Uterus (tissue), 4 donors: ENCODE results near the gene SNRPE. TPM values are rescaled to one million over a fixed set of nuclear protein-coding genes. Genes with fewer than 3 reads are reported as not detected.

Experiments
- DNase-seq, 2 donors: peaks; one replicate each; pipeline ENCODE4 v3.0.0-alpha.2; 2019 to 2020
- H3K27ac ChIP-seq, 2 donors: fragments of 200-600 bp; sonication (generic); 1 replicate in 1 of 2; 2 replicates in 1 of 2; pipeline ENCODE4 v1.5.1; 2016 to 2018
- H3K27me3 ChIP-seq, 2 donors: fragments of 200-600 bp; sonication (generic); one replicate each; pipeline ENCODE4 v1.5.1; 2018 to 2019; ENCODE audit warnings: control low read depth in 1 of 2
- H3K36me3 ChIP-seq, 2 donors: fragments of 200-600 bp; sonication (generic); one replicate each; pipeline ENCODE4 v1.5.1; 2019; ENCODE audit warnings: control low read depth in 1 of 2
- H3K4me1 ChIP-seq, 2 donors: fragments of 200-600 bp; sonication (generic); one replicate each; pipeline ENCODE4 v1.5.1; 2018 to 2019; ENCODE audit warnings: control low read depth in 1 of 2
- H3K4me3 ChIP-seq, 2 donors: fragments of 200-600 bp; sonication (generic); 1 replicate in 1 of 2; 2 replicates in 1 of 2; pipeline ENCODE4 v1.5.1; 2018 to 2019; ENCODE audit warnings: mild to moderate bottlenecking in 1 of 2
- H3K9me3 ChIP-seq, 2 donors: fragments of 200-600 bp; sonication (generic); one replicate each; pipeline ENCODE4 v1.5.1; 2019; ENCODE audit warnings: control low read depth in 1 of 2
- POLR2A ChIP-seq, 2 donors: fragments of 450-650 bp; IDR thresholded peaks; one replicate each; pipeline ENCODE4 v1.6.1; 2016; ENCODE audit warnings: antibody characterized with exemption in 2 of 2, mild to moderate bottlenecking in 1 of 2, moderate library complexity in 1 of 2
- intact Hi-C: fragments of 100-400 bp; cut with DNase I; formaldehyde crosslinking; loops from one replicate; pipeline ENCODE4 v1.15.1; 2023; ENCODE audit warnings: low total_unique reads
- total RNA-seq, 4 donors: library from RNA; depleted of rRNA in 3 of 4; stranded (reverse); fragments of >200 nt in 3 of 4; gene quantifications; one replicate each; pipeline versions ENCODE4 v1.1.0 to v1.2.4, GENCODE V29; 2014 to 2023
- TF ChIP-seq, protein P1 (sequence below), 4 experiments: fragments of 200-600 bp in 2 of 4; fragments of 450-650 bp in 2 of 4; sonication (generic) in 2 of 4; IDR thresholded peaks; one replicate each; pipeline ENCODE4 v1.5.1; 2016 to 2019; ENCODE audit warnings: antibody characterized with exemption in 4 of 4, mild to moderate bottlenecking in 2 of 4, moderate library complexity in 1 of 4
- donor health status: DM: yes; HTN: yes; CAD: no.

The SNRPE gene
- total RNA-seq, result 100 to 1,000 TPM in 3 of 4 donors, 10 to 100 TPM in 1; 32.5 to 105 (median 103) TPM

GRCh38 chr1:203861379-203862184 is at the start of gene SNRPE:
Gene SNRPE, plus strand, starts transcription at chr1:203861599. Its CDS starts 61 bp downstream, at chr1:203861660.
- Histone ChIP-seq H3K4me3 (peak within 1 kb of the TSS; percentile 71 to 90), H3K4me1 (no peaks in the 10 kb centered on the region), H3K36me3 (no peaks in the 10 kb centered on the region), H3K9me3 (no peaks in the 10 kb centered on the region), H3K27me3 (no peaks in the 10 kb centered on the region), H3K27ac (peak within 1 kb of the TSS; percentile 71 to 72)
- intact Hi-C loops, result loop anchor here (2.0 kb wide), 1 partner anchor 267 kb away; no protein-coding TSS in a partner anchor
- peak; percentile 26 to 66 for TF ChIP-seq POLR2A (IDR thresholded peaks at IDR 0.05)
- TF ChIP-seq, protein P1, sequence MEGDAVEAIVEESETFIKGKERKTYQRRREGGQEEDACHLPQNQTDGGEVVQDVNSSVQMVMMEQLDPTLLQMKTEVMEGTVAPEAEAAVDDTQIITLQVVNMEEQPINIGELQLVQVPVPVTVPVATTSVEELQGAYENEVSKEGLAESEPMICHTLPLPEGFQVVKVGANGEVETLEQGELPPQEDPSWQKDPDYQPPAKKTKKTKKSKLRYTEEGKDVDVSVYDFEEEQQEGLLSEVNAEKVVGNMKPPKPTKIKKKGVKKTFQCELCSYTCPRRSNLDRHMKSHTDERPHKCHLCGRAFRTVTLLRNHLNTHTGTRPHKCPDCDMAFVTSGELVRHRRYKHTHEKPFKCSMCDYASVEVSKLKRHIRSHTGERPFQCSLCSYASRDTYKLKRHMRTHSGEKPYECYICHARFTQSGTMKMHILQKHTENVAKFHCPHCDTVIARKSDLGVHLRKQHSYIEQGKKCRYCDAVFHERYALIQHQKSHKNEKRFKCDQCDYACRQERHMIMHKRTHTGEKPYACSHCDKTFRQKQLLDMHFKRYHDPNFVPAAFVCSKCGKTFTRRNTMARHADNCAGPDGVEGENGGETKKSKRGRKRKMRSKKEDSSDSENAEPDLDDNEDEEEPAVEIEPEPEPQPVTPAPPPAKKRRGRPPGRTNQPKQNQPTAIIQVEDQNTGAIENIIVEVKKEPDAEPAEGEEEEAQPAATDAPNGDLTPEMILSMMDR (IDR thresholded peaks at IDR 0.05), result peak; percentile 91 to 99 (median 98)
- DNase-seq, result peak; percentile 96

- Histone ChIP-seq H3K27ac (no peak overlapping the region), H3K27me3 (no peaks in the 10 kb centered on the region), H3K4me3 (no peak overlapping the region), H3K9me3 (no peaks in the 10 kb centered on the region), H3K36me3 (no peaks in the 10 kb centered on the region), H3K4me1 (no peaks in the 10 kb centered on the region)
- no peak for DNase-seq
- no peak for TF ChIP-seq POLR2A (IDR thresholded peaks at IDR 0.05)
- TF ChIP-seq, protein P1 (IDR thresholded peaks at IDR 0.05), result no peak
- intact Hi-C loops, result no loop called here
These were observed 47.6 kb upstream of the SNRPE start for GRCh38 chr1:203813581-203814341.

GRCh38 chr1:203818399-203818798 is 43.0 kb upstream of the SNRPE start:
- Histone ChIP-seq H3K9me3 (no peaks in the 10 kb centered on the region), H3K4me3 (no peak overlapping the region), H3K27ac (no peak overlapping the region), H3K27me3 (no peaks in the 10 kb centered on the region), H3K4me1 (no peaks in the 10 kb centered on the region), H3K36me3 (no peaks in the 10 kb centered on the region)
- intact Hi-C loops, result no loop called here
- no peak for DNase-seq
- TF ChIP-seq, protein P1 (IDR thresholded peaks at IDR 0.05), result no peak
- TF ChIP-seq POLR2A (IDR thresholded peaks at IDR 0.05), result no peak

GRCh38 chr1:203823306-203823705 is 38.1 kb upstream of the SNRPE start:
- TF ChIP-seq POLR2A (IDR thresholded peaks at IDR 0.05), result no peak
- TF ChIP-seq, protein P1 (IDR thresholded peaks at IDR 0.05), result no peak
- Histone ChIP-seq H3K36me3 (no peaks in the 10 kb centered on the region), H3K27ac (no peak overlapping the region), H3K27me3 (no peaks in the 10 kb centered on the region), H3K4me1 (no peaks in the 10 kb centered on the region), H3K9me3 (no peaks in the 10 kb centered on the region), H3K4me3 (no peak overlapping the region)
- no peak for DNase-seq
- intact Hi-C loops, result no loop called here

DNA sequence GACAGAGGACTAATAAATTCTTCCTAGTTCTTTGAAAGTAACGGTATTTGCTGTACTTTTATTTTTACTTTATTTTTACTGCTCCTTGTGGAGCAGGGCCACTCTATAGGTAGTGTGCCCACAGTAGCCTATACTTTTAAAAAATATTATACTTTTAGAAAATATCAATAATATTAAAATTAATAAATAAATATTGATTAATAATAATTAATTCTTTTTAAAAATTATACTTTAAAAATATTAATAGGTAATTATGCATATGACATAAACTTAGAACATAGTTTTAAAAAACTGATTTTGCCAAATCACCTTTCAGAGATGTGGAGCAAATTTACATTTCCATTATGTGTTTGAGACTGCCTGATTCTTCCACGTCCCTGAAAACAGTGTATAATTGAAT is 35.2 kb upstream of the SNRPE start:
- Histone ChIP-seq H3K9me3 (no peaks in the 10 kb centered on the region), H3K27ac (no peak overlapping the region), H3K27me3 (no peaks in the 10 kb centered on the region), H3K4me3 (no peak overlapping the region), H3K4me1 (no peaks in the 10 kb centered on the region), H3K36me3 (no peaks in the 10 kb centered on the region)
- intact Hi-C loops, result no loop called here
- TF ChIP-seq, protein P1 (IDR thresholded peaks at IDR 0.05), result no peak
- TF ChIP-seq POLR2A (IDR thresholded peaks at IDR 0.05), result no peak
- no peak for DNase-seq
